Measurements from ENCODE around the gene TBC1D1. TPM values are rescaled to one million over a fixed set of nuclear protein-coding genes. Genes with fewer than 3 reads are reported as not detected.

Gene TBC1D1
- total RNA-seq, 4 donors from 2014 or later = 122 to 258 (median 139) TPM

DNA sequence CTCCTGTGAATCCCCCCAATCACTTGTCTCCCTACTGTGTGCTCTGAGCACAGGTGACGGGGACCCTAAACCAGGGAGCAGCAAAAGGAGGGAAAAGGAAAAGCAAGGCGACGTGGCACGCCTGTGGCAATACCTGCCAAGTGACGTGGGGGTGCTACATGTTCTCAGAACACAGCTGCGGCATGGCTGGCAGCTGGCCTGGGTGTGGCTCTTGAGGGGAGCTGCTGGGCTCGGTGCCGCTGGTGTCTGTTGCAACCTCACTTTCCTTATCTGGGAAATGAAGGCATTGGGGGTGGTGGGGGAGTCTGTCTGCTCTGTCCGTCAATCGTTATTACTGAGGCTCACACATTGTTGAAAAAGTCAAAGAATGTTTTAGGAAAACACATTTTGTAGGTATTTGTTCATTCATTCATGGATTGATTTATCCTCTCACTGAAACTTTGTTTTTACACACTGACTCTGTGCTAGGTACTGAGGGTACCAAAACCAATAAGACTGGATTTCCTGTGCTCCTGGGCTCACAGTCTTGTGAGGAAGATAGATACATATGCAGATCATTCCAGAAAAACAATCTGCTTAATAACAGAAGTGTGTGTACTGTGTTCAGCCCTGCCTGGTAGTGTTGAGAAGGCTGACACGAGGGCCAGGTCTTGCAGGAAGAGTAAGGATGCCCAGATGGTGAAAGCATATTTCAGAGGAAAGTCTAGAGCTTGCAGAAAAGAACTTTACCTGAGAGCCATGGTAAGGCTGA, 286.9 kb downstream of the TBC1D1 start:
- Histone ChIP-seq H3K4me3 (no peak overlapping the region), H3K9me3 (no peaks in the 10 kb centered on the region), H3K4me1 (peaks cover 5 to 32% (median 16%) of the 10 kb centered on the region in 4 donors), H3K27ac (peak overlapping the region; percentile 42 to 65 (median 56)), H3K27me3 (no peaks in the 10 kb centered on the region), H3K36me3 (peaks cover 0 to 1% (median 0%) of the 10 kb centered on the region in 4 donors)
- intact Hi-C loops (cut with DNase I; ENCODE audit: low total_unique reads) = no loop called here
- TF ChIP-seq POLR2AphosphoS5 (IDR thresholded peaks at IDR 0.05) (peak; percentile 28 to 50 (median 43)), POLR2A (IDR thresholded peaks at IDR 0.05) (no peak)
- 35 to 43% methylated on average over 3 to 11 of the region's 11 CpGs for WGBS, 2 donors (ENCODE audit: low coverage in 1 of 2)
- in situ Hi-C loops (cut with MboI; ENCODE audit: low pct_ligation_motif_present in 1 of 4, low pct_unique_long_range_greater_than_20kb in 1 of 4, low sequenced_read_pairs in 3 of 4) = loop anchor here in 3 of 4 donors (5.0 to 10.0 kb wide), 3 partner anchors 103 to 554 kb away; no protein-coding TSS in a partner anchor
- peak; percentile 81 for DNase-seq

DNA sequence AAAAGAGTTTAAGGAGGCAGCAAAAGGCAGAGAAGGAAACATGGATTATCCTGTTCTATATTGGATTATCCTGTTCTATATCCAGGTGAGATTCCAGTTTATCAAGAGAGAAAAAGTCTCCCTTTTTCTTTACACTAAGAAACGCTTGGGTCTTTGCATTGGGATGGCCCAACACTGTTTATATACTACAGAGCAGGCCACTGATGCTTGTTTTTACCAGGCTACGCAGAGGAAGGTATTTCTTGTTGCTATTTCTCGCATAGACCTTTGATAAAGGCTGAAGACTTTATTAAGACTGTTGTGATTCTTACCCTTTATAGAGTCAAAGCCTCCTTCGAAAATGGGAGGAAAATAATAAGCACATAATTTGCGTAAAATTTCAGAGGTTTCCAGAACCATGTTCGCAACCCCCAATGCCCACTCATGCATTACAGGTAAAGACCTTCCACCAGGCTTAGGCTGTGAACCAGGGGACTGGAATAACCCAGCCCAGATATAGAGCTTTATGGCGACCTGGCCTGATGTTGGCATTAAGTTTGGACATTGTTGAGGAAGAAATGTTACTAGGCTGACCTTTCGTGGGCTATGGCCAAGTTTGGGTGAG, 287.6 kb downstream of the TBC1D1 start:
- WGBS, 2 donors (ENCODE audit: low coverage in 1 of 2) = 64 to 94% methylated on average over 6 to 8 of the region's 8 CpGs
- in situ Hi-C loops (cut with MboI; ENCODE audit: low pct_ligation_motif_present in 1 of 4, low pct_unique_long_range_greater_than_20kb in 1 of 4, low sequenced_read_pairs in 3 of 4) (loop anchor here in 3 of 4 donors (5.0 to 10.0 kb wide), 3 partner anchors 104 to 554 kb away; no protein-coding TSS in a partner anchor), intact Hi-C loops (cut with DNase I; ENCODE audit: low total_unique reads) (no loop called here)

DNA sequence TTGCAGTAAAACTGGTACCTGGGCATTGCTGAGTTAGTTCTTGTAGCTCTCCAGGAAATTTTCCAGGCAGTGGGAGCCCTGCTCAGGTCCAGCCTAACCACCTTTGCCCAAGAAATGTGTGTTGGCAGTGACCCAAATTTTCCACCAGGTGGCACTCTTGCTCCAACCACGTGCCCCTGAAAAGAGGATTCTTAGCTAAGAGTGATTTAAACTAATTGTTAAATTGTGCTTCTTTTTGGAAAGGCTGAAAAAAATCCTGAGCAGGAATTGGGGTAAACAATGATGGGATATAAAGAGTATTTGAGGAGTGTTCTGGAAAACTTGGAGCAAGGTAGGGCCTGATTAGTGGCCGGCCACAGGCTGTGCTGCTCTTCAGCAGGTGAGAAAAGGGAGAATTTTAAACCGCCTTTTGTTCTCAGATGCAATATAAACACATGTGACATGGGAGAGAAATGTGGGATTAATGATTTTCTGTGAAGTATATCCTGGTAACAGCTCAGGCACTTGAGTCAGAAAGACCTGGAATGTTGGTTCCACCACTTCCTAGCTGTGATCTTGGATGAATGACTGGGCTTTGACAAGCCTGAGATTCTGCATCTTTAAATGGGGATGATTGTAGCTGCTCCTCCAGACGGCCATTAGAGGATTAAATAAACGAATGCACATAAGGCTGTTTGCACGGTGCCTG, 288.9 kb downstream of the TBC1D1 start:
- Histone ChIP-seq H3K36me3 (no peaks in the 10 kb centered on the region), H3K9me3 (no peaks in the 10 kb centered on the region), H3K27ac (peak overlapping the region; percentile 36 to 65 (median 52)), H3K4me1 (peaks cover 5 to 32% (median 16%) of the 10 kb centered on the region in 4 donors), H3K27me3 (no peaks in the 10 kb centered on the region), H3K4me3 (no peak overlapping the region)
- intact Hi-C loops (cut with DNase I; ENCODE audit: low total_unique reads) = loop anchor here (1.0 kb wide), 1 partner anchor 551 kb away; no protein-coding TSS in a partner anchor
- DNase-seq = peak; percentile 88
- in situ Hi-C loops (cut with MboI; ENCODE audit: low pct_ligation_motif_present in 1 of 4, low pct_unique_long_range_greater_than_20kb in 1 of 4, low sequenced_read_pairs in 3 of 4) = loop anchor here (5.0 to 10.0 kb wide), 7 partner anchors 105 to 555 kb away; no protein-coding TSS in a partner anchor
- 33 to 46% methylated on average over 5 of the region's 6 CpGs for WGBS, 2 donors (ENCODE audit: low coverage in 1 of 2)
- peak; percentile 90 to 97 (median 94) for TF ChIP-seq CTCF (IDR thresholded peaks at IDR 0.05)
- no peak for TF ChIP-seq EP300 (IDR thresholded peaks at IDR 0.05; ENCODE audit: low read depth)
- peak in 1 of 3 donors; percentile 17 for TF ChIP-seq POLR2AphosphoS5 (IDR thresholded peaks at IDR 0.05)
- TF ChIP-seq POLR2A (IDR thresholded peaks at IDR 0.05) = no peak

More for the DNA sequence above, 287.6 kb downstream of the TBC1D1 start:
- no peaks in the 10 kb centered on the region for H3K9me3 ChIP-seq
- no peak for DNase-seq
- H3K27ac ChIP-seq = peak overlapping the region in 2 of 4 donors; percentile 56
- TF ChIP-seq EP300 (IDR thresholded peaks at IDR 0.05; ENCODE audit: low read depth) (no peak), POLR2AphosphoS5 (IDR thresholded peaks at IDR 0.05) (no peak), CTCF (IDR thresholded peaks at IDR 0.05) (no peak), POLR2A (IDR thresholded peaks at IDR 0.05) (no peak)
- H3K4me3 ChIP-seq = no peak overlapping the region
- H3K27me3 ChIP-seq = no peaks in the 10 kb centered on the region
- H3K36me3 ChIP-seq = peaks cover 0 to 1% (median 0%) of the 10 kb centered on the region in 4 donors
- H3K4me1 ChIP-seq = peaks cover 5 to 32% (median 16%) of the 10 kb centered on the region in 4 donors

- Histone ChIP-seq H3K9me3 (no peaks in the 10 kb centered on the region), H3K36me3 (no peaks in the 10 kb centered on the region), H3K4me1 (peaks cover 5 to 32% (median 16%) of the 10 kb centered on the region in 4 donors), H3K4me3 (no peak overlapping the region), H3K27me3 (no peaks in the 10 kb centered on the region), H3K27ac (peak overlapping the region; percentile 36 to 65 (median 52))
- in situ Hi-C loops (cut with MboI; ENCODE audit: low pct_ligation_motif_present in 1 of 4, low pct_unique_long_range_greater_than_20kb in 1 of 4, low sequenced_read_pairs in 3 of 4) = loop anchor here in 3 of 4 donors (5.0 to 10.0 kb wide), 6 partner anchors 134 to 554 kb away; no protein-coding TSS in a partner anchor
- TF ChIP-seq EP300 (IDR thresholded peaks at IDR 0.05; ENCODE audit: low read depth) (no peak), CTCF (IDR thresholded peaks at IDR 0.05) (peak in 1 of 5 experiments; percentile 24)
- intact Hi-C loops (cut with DNase I; ENCODE audit: low total_unique reads) = no loop called here
- no peak for DNase-seq
- WGBS, 2 donors (ENCODE audit: low coverage in 1 of 2) = 65% methylated on average over 2 of the region's 2 CpGs; no CpG with 5 or more reads in 1 of the 2 donors
Observed at GRCh38 chr4:38180456-38180855, 289.6 kb downstream of the TBC1D1 start.

Data from transverse colon (tissue), 4 donors.